ENCODE data around the gene KIRREL1.

KIRREL1 gene

DNA sequence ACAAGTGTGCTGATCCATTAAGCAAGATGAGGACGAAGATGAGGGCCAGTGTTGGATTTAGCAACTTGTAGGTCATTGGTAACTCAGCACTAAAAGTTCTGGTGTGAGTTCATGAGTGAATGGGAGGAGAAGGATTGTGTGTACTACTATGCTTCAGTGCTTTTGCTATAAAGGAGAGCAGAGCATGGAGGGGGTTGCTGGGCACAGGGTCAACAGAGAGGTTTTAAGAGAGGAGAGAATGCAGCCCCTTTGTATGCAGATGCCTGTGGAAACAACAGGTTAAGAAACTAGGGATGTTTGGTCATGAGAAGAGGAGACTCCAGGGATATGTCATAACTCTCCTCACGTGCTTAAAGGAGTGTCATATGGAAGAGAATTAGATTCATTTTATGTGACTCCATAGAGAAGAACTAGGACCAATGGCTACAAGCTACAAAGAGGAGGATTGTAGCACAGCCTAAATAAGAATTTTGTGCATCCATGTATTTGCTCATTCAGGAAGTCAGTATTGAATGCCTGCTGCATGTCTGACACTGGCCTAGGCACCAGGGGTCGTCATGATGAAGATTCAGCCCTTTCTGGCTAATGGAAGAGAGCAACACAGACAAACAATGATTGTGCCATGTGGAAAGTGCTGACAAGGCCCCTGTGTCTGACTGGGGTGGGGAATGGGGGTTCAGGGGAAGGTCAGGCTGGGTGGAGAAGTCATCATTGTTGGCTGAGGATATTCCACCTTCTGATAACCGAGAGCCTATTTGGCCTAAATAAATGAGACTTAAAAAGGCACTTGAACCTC lies 53.5 kb downstream of the KIRREL1 start:
- no peak for DNase-seq (ENCODE audit: low read depth)
- TF ChIP-seq, protein P1, sequence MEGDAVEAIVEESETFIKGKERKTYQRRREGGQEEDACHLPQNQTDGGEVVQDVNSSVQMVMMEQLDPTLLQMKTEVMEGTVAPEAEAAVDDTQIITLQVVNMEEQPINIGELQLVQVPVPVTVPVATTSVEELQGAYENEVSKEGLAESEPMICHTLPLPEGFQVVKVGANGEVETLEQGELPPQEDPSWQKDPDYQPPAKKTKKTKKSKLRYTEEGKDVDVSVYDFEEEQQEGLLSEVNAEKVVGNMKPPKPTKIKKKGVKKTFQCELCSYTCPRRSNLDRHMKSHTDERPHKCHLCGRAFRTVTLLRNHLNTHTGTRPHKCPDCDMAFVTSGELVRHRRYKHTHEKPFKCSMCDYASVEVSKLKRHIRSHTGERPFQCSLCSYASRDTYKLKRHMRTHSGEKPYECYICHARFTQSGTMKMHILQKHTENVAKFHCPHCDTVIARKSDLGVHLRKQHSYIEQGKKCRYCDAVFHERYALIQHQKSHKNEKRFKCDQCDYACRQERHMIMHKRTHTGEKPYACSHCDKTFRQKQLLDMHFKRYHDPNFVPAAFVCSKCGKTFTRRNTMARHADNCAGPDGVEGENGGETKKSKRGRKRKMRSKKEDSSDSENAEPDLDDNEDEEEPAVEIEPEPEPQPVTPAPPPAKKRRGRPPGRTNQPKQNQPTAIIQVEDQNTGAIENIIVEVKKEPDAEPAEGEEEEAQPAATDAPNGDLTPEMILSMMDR (IDR thresholded peaks at IDR 0.05; ENCODE audit: low read depth, low read length, missing control alignments) = no peak

DNA sequence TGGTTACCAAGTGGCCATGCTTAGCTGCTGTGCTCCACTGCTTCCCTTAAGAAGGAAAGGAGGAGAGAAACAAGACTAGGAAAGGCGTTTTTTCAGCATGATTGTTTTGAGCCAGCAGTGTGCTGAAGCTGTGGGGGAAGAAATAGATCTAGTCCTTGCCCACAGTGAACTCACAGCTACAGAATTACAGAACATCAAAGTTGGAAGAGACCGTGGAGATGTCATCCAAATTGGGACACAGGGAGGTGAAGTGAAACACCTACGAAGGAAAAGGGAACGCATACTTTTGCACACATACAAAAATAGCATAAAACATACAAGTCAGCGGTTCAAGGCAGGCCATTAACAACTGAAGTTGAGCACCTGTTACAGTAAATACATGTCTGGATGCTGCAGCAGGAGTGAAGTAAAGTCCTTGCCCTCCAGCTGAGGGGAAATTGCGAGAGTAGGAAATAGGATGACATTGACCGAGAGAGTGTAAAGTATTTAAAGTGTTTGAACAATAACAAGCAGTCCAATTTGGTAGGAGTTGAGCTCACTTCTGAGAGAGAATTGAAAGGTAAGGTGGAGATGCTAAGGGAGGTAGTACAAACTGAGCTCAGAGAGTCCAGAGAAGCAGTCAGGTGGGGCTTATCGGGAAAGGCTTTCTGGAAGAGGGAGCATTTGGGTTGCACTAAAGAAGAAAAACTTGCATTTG lies 55.1 kb downstream of the KIRREL1 start:
- TF ChIP-seq, protein P1 (IDR thresholded peaks at IDR 0.05; ENCODE audit: low read depth, low read length, missing control alignments) = no peak
- no peak overlapping the region for H3K4me3 ChIP-seq (ENCODE audit: low read depth, low read length)
- no peak for DNase-seq (ENCODE audit: low read depth)

More for the DNA sequence above, 53.5 kb downstream of the KIRREL1 start:
- no peak overlapping the region for H3K4me3 ChIP-seq (ENCODE audit: low read depth, low read length)

DNA sequence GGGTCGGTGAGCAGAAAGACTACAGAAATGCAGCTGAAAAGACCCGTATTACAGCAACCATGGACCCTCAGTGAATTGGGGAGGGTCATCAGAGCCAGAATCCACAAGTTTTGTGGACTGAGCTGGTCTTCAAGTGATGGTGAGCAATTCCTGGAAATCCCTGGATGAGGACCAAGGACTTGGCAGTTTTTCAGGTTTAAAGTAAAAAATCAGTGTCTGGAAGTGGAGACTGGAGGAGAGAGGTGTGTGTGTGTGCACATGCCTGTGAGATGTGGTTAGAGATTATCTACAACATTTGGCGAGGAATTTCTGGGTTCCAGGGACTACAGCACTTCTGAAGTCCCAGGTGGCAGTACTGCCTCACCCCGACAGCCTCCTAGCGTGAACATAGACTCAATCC lies 56.4 kb downstream of the KIRREL1 start:
- H3K4me3 ChIP-seq (ENCODE audit: low read depth, low read length) = no peak overlapping the region
- TF ChIP-seq, protein P1 (IDR thresholded peaks at IDR 0.05; ENCODE audit: low read depth, low read length, missing control alignments) = no peak
- DNase-seq (ENCODE audit: low read depth) = no peak

DNA sequence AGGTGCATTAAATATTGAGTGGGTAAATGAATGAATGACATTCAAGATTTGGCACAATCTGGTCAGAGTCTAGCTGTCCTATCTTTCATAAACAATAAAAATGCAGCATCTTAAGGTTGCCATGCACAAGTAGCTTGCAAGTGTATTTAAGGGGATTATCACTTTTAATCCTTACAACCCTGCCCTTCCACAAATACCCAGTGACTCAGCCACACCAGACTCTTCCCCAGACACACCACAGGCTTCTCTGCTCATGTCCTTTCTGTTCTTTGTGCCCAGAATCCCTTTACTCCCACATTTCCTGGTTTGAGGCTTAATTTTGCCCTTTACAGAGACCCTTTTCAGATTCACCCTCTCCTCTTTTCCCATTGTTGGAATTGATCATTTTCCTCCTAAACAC lies 59.8 kb downstream of the KIRREL1 start:
- no peak overlapping the region for H3K4me3 ChIP-seq (ENCODE audit: low read depth, low read length)
- DNase-seq (ENCODE audit: low read depth) = no peak
- TF ChIP-seq, protein P1 (IDR thresholded peaks at IDR 0.05; ENCODE audit: low read depth, low read length, missing control alignments) = no peak

DNA sequence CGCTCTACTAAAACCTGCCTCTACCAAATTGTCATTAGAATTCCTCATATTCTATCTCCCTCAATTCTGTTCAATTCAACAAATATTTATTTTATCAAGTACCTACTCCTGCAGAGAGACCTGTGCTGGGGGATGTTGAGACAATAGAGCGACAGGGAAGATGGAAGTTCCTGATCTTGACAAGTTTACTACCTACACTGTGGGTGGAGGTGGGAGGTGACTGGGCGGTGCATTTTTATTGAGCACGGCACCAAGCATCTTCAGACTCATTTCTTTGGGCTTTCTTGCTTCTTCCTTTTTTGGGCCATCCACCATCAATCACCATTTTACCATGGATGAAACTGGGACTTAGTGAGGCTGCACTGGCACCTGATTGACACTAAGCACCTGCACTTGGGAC lies 61.3 kb downstream of the KIRREL1 start:
- DNase-seq (ENCODE audit: low read depth) = no peak
- H3K4me3 ChIP-seq (ENCODE audit: low read depth, low read length) = no peak overlapping the region
- TF ChIP-seq, protein P1 (IDR thresholded peaks at IDR 0.05; ENCODE audit: low read depth, low read length, missing control alignments) = no peak

DNA sequence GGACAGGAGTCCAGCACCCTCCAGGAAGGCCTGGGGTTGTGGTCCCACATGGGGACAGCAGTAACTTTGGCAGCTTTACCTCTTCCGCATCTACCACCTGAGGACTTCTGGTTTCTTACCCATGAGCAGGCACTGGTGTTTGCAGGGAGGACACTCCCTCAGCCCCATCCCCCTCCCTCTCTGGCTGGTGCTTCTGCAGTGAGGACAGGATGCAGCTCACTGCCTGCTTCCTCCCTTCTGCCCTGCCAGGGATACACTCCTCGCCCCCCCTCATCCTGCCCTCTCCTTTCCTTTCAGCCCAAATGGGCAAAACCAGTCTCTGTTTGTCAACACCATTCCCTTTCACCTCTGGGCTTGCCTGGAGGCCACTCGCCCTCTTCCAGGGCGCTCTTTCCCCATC lies 62.4 kb downstream of the KIRREL1 start:
- DNase-seq (ENCODE audit: low read depth) = no peak
- H3K4me3 ChIP-seq (ENCODE audit: low read depth, low read length) = no peak overlapping the region
- TF ChIP-seq, protein P1 (IDR thresholded peaks at IDR 0.05; ENCODE audit: low read depth, low read length, missing control alignments) = no peak

Measured in GM12864 (cell line).